HG02973 (cell line): ENCODE results near the gene WDR37.
"Not testable (repeated sequence)": the region's sequence is repeated elsewhere in the genome, so short reads cannot be mapped to it uniquely, and the experiment has no call there.

Source experiments
- ATAC-seq: cut with Tn5 transposase; IDR thresholded peaks from one replicate; pipeline ENCODE4 v1.9.1; 2021; ENCODE audit warnings: moderate library complexity; ENCODE audit not compliant: unreplicated experiment

Gene WDR37, protein sequence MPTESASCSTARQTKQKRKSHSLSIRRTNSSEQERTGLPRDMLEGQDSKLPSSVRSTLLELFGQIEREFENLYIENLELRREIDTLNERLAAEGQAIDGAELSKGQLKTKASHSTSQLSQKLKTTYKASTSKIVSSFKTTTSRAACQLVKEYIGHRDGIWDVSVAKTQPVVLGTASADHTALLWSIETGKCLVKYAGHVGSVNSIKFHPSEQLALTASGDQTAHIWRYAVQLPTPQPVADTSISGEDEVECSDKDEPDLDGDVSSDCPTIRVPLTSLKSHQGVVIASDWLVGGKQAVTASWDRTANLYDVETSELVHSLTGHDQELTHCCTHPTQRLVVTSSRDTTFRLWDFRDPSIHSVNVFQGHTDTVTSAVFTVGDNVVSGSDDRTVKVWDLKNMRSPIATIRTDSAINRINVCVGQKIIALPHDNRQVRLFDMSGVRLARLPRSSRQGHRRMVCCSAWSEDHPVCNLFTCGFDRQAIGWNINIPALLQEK

DNA sequence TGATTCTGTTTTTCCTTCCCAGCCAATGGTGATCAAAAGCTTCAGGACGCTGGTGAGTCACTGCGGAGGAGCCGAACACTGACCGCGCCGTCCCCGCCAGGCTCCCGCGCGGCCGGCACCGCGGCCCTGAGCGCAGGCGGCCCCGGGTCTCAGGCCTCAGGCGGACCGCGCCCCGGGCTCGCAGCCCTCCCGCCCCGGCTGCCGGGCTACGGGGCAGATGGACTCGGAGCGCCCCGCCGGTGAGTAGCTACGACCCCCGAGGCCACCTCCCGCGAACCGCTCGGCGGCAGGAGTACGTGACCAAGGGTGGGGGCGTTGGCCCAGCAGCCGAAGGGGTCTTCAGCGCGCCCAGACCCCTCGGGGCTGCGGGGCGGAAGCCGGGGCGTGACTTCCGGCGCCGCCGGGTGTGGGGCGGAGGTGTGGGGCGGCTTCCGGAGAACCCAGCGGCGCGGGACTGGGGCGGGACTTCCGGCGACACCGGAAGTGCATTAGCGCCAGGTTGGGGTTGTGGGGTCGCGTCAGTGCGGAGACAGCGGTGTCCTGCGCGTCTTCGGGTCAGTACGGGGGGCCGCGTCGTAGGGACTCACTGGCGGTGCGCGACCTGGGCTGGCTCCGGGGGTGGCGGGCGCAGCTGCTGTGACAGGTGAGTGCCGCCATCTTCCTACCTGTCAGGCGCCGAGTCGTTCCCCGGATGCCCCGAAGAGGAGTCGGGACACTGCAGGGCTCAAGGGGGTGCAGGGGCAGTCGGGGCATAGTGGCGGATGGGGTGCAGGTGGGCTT lies at the start of gene WDR37:
TSS of gene WDR37 (plus strand) at position 60 of the 780 bp plus-strand sequence. CDS start 15,771 bp downstream, outside the sequence.
- peak; percentile 91 for ATAC-seq

DNA sequence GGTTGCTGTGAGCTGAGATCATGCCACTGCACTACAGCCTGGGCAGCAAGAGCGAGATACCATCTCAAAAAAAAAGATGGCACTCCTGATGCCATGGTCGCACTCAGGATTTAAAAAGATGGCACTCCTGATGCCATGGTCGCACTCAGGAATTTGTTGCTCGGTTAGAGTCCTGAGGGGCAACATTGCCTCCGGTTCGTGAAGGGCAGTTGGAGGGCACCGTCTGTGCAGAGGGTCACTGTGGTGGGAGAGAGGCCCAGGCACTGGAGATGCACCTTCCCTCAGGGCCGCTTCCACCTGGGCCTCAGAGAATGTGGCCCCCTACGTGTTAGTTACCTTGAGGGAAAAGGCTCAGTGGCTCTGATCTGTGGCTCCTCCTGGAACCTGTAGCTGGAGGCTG lies 49.6 kb upstream of the WDR37 start:
- no peak for ATAC-seq

DNA sequence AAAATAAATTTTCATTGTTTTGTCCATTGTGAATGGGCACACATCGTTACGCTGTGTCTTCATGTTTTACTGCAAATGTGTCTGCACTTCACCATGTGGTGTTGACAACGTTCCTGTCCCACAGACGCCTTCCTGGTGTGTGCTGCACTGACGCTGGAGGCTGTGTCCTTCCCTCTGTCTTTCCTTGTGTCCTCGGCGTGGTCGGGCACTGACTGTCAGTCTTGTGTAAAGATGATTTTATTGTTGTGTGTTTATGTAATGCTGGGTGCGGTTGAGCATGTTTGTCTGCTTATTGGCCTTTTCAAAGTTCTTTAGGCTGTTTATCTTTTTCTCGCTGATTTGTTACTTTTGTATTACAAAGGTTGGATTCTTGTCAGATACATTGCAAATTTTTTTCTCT lies 48.6 kb upstream of the WDR37 start:
- no peak for ATAC-seq

DNA sequence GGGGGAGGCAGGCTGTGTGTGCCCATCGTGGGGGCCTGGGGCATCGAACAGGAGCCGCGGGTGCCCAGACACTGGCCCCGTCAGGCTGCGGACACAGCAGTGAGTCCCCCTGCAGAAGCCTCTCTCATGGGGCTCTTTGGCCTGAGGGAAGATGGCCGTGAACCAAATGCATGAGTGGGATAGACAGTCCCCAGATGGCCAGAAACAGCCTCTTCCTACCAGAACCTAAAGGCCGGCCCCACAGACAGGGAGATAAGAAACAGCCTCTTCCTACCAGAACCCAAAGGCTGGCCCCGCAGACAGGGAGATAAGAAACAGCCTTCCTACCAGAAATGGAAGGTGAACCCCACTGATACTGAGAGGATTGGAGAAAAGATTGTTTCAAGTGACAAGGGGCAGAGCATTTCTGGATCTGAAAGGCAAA lies 47.1 kb upstream of the WDR37 start:
- no peak for ATAC-seq

DNA sequence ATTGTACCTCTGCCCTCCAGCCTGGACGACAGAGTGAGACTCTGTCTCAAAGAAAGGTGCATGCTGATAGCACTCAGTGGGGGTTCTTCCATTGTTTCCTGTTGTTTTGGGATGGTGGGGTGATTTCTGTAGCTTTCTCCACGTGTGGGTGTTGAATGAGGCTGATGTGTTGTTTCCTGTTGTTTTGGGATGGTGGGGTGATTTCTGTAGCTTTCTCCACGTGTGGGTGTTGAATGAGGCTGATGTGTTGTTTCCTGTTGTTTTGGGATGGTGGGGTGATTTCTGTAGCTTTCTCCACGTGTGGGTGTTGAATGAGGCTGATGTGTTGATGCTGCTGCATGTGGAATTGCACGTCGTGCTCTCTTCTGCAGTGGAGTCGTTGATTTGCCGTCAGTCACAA lies 46.2 kb upstream of the WDR37 start:
- ATAC-seq = not testable (repeated sequence)

DNA sequence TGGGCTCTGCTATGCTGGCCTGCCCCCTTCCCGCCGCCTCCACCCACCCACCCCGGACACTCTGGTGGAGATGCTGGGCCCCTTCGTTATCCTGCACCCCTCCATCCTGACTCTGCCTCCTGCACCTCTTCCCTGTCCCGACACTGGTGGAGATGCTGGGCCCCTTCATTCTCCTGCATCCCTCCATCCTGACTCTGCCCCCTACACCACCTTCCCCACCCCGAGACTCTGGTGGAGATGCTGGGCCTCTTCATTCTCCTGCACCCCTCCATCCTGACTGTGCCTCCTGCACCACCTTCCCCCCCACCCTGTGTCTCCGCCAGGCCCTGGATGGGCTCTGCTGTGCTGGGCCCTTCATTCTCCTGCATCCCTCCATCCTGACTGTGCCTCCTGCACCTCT lies 45.5 kb upstream of the WDR37 start:
- ATAC-seq = no peak

DNA sequence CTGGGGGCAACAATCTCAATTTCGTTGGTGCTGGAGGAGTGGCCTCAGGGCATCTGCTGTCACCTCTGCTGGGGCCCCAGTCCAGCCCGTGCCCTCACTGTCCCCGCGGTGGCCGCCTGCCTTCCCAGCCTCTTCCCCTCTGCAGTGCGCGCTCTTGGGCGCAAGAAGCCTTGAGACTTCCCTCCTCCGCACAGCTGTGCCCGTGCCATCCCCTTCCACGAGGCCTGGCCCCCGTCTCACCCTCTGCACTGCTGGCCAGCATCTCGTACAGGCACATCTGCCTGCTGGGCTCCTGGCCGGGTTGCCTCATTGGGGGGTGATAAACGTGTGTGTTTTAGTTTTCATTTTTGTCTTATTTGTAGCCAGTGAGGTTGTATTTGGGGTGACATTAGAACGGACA lies 44.5 kb upstream of the WDR37 start:
- no peak for ATAC-seq

DNA sequence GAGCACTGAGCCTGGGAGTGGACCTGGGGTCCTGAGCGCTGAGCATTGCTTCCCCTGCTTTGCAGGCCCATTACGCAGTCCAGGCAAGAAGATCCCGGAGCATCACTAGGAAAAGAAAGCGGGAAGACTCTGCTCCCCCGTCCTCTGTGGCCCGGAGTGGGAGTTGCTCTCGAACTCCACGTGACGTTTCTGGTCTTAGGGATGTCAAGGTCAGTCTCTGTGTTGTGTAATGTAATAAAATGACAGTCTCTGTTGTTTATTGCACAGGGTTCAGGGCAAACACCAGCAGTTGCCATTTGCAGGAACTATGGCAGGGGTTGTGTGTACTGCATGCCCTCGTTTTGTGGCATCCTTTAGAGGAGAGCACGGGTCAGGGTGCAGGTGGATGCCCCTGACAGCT lies 40.5 kb upstream of the WDR37 start:
- no peak for ATAC-seq

DNA sequence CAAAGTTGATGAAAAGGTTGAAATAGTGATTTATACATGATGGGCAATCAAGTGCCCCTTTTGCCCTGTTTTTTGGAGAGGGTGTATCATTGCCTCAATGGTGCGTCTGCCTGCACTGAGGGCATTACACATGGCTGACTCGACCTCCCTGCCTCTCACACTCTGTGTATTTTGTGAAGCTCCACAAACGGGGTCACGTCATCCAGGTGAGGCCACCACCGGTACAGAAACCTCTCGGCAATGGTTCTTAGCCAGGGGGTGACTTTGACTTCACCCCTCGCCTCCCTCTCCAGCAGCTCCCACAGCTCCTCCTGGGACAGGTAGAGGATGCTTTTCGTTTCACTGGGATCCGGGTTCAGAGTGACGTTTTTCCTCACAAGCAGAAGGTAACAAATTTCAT lies 36.8 kb upstream of the WDR37 start:
- no peak for ATAC-seq

DNA sequence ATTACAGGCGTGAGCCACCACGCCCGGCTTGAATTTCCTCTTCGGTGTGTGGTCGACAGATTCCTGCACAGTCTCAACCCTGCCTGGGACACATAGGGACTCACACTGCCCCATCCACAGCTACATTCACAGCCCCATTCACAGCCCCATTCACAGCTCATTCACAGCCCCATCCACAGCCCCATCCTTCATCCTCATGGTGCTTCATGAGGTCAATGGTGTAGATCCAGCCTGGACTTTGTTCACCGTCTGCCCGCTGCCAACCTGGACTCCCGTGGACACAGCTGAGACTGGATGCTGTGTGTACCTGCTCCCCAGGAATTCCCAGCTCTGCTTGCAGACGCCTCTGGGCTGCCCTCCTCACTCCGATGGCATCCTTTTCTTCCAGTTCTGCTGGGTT lies 35.7 kb upstream of the WDR37 start:
- no peak for ATAC-seq

DNA sequence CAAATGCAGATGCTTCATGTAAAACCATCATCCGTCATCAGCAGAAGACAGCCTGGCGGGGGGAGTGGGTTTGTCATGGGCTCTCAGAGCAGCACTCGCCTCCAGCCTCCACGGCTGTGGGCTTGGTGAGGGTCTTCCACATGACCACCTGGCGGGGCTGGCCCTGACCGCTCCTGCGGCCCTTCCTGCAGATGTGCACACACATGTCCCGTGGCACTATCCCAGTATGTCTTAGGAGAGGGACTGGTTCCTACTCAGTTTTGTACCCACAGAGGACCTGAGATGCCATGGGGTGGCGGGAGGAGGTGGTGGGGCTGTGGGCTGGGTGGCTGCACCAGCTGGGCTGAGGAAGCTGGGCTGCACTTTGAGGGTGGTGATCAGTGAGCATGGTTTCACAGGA lies 35.2 kb upstream of the WDR37 start:
- no peak for ATAC-seq

DNA sequence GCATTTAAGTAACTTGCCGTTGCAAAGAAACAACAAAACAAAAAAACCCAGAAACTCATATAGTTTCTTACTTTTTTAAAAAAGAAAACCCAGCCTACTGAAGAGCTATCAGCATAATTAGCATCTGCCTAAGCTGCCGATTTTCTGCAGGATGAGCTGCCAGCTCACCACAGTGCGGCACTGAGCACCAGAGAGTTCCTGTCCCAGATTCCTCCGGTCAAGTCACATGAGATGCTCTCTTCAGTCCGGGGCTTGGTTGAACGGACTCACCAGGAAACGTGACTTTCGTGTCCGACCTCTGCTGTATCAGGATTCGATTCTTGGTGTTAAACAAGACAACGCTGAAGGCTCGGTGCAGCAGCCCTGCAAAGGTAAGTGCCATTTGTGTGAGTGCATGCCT lies 33.8 kb upstream of the WDR37 start:
- no peak for ATAC-seq

DNA sequence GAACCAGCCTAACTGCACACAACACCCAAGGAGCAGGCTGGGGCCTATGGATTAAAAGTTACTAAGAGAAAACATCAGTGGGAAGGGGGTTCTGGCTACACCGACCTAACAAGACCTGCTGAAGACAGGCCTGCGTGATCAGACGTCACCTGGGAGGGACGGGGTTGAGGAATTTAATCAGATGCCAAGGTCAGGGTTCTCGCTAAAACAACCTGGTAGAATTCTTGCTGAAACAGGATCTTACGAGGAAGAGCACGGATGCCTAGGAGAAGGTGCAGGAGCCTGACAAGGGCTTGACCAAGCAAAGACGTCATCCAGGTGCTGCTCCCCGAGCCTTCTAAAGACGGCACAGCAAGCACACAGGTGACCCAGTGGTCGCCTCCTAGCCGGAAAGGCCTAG lies 32.1 kb upstream of the WDR37 start:
- ATAC-seq = no peak

DNA sequence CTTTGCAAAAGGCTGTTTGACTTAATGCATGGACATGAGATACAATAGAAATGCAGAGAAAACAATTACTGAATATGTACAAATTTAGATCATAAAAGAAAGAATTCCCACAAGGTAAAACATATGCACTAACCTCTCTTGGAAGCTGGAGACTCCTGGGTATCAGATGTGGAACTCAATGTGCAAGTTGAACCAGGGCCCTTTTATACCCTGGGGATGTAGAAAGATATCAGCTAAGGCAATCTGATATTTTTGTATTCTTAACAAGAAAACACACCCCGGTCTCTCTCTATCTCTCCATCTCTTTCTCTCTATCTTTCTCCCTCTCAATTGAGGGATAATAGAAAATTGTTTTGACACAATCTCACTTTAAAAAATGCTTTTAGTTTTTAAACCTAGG lies 30.5 kb upstream of the WDR37 start, which contains the start of gene IDI2:
TSS of gene IDI2 (minus strand) at position 177 of the 400 bp plus-strand sequence. CDS start 1,136 bp downstream, outside the sequence.
- no peak for ATAC-seq

DNA sequence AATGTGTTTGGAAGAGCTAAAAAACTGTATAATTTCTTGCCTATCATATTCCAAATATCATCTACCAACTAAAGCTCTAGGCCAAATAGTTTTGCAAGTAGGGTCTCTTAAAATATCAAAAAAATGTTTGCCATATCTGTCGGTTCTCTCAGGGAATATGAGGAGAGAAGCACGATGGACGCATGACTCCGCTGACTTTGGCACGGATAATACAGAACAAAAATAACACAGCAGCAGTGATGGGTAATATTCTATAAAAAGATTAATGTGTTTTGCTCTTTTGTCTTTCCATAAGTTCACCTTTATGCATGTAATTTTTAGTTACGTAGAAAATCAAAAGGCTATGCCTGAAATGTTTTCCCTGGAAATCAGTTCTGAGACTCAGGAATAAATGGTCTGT lies 29.6 kb upstream of the WDR37 start:
- ATAC-seq = no peak

DNA sequence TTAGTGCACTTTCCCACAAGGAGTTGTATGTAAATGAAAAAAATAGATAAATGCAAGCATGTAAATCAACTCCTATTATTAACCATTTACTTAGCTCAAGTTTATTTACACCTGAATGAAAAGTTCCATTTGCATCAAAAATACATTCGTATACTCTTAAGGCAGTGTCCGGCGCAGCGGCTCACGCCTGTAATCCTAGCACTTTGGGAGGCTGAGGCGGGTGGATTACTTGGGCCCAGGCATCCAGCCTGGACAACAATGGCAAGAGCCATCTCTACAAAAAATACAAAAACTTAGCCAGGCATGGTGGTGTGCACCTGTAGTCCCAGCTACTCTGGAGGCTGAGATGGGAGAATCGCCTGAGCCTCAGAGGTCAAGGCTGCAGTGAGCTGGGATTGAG lies 26.3 kb upstream of the WDR37 start:
- ATAC-seq = no peak

DNA sequence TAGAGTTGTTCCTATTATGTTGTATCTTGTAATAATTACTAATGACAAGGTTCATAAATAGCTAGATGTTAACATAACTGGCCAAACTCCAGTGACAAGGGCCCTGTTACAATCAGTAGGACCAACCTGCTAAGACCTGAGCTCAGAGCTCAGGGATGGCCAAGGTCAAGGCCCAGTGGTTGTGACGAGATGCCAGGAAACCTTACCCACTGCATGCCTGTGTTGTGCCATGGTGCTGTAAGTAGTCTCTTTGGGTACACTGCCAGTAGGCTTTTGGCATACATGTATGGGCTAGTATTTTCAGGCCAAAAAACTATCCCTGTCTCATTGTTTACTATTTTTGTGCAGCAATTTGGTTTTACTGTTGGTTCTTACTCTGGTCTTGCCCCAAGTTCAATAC lies 22.6 kb upstream of the WDR37 start:
- no peak for ATAC-seq

DNA sequence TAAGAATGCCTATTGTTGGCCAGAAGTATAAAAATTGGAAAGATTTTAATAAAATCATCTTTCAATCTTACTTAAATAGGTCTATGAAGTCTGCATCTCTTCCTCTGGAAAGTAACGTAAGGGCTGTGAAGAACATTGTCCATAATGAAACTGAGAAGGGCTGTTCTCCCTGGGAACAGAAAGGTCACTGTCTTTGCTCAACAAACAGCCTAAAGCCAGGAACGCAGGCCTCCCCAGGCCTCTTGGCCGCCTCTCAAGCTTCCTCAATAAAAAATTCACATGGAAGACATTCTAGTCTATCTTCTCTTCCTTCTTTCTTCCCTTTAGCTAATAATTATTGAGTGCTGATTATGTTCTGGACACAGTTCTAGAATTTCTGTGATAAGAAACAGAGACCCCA lies 21.4 kb upstream of the WDR37 start:
- ATAC-seq = no peak

DNA sequence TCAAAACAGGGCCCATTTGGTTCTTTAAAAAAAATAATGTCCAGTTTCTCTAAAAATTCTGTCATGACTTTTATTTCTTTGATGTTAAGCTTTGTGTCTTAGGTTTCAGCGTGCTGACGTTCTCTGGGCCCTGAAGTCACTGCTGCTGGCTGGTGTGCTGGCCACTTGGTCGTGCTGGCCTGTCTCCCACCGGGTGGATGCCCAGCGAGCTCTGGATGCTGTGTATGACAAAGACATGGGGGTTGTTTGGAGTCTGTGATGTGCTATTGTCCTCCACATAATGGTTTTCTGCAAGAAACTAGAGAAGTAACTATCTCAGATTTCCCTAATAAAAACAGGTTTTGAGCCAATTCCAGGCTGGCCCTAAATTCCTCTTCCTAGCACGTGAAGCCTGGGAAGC lies 21.0 kb upstream of the WDR37 start:
- no peak for ATAC-seq

DNA sequence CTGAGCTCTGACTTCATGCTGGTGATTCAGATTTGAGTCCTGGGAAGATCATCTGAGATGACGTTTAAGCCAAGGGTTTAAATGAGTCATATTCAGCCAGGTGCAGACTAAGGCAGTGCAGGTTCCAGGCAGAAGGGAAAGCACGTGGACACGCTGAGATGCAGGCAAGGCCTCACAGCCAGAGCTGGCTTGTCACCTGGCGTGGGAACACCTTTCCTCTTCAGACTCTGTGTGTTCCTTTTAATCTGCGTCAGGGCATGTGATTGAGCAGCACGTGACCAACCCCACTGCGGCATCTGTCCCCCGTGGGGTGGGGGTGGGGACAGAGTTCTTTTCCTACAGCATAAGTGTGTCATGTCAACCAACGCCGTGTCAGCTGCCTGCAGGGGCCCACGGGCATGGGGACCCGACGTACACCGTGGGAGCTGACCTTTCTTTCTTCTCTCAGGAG lies 19.8 kb upstream of the WDR37 start:
- peak; percentile 89 for ATAC-seq

DNA sequence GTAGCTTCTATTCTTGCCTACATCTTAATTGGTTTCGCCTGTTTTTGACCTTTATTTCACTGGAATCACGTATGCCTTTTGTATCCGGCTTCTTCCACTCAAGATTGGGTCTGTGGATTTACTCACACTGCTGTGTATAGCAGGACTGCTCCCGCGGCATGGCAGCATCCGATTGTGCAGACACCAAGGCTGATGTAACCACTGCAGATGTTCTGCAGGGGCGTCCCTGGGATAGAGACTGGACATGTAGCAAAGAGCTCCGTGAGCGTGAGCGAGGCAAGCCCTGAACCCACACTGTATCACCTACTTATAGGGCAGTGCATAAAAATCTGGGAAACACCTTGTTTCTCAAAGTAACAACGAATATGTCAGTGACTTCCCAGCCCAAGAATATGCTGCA lies 19.1 kb upstream of the WDR37 start:
- ATAC-seq = no peak

DNA sequence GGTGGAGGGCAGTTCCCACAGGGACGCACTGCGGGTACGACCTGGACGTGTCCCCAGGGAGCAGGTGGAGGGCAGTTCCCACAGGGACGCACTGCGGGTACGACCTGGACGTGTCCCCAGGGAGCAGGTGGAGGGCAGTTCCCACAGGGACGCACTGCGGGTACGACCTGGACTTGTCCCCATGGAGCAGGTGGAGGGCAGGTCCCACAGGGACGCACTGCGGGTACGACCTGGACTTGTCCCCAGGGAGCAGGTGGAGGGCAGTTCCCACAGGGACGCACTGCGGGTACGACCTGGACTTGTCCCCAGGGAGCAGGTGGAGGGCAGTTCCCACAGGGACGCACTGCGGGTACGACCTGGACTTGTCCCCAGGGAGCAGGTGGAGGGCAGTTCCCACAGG lies 17.4 kb upstream of the WDR37 start:
- not testable (repeated sequence) for ATAC-seq
